IPS-15b (cell line): ENCODE measurements around the gene KANK3.
"Not testable (repeated sequence)": the region's sequence is repeated elsewhere in the genome, so short reads cannot be mapped to it uniquely, and the experiment has no call there.

Experiments used
- H3K27me3 ChIP-seq: one replicate; pipeline ENCODE4 v1.6.1; 2013; ENCODE audit warnings: low read length; ENCODE audit not compliant: control insufficient read depth, insufficient read depth
- H3K36me3 ChIP-seq: one replicate; pipeline ENCODE4 v1.6.1; 2013; ENCODE audit warnings: low read length; ENCODE audit not compliant: control insufficient read depth, insufficient read depth
- H3K4me1 ChIP-seq: one replicate; pipeline ENCODE4 v1.6.1; 2013; ENCODE audit warnings: mild to moderate bottlenecking, low read length; ENCODE audit not compliant: control insufficient read depth, insufficient read depth
- H3K4me3 ChIP-seq: one replicate; pipeline ENCODE4 v1.5.1; 2013; ENCODE audit warnings: low read depth, low read length
- H3K9ac ChIP-seq: one replicate; pipeline ENCODE4 v1.6.1; 2013; ENCODE audit warnings: low read depth, mild to moderate bottlenecking, low read length
- H3K9me3 ChIP-seq: one replicate; pipeline ENCODE4 v1.6.1; 2013; ENCODE audit warnings: mild to moderate bottlenecking, low read length; ENCODE audit not compliant: control insufficient read depth, insufficient read depth

KANK3 gene

DNA sequence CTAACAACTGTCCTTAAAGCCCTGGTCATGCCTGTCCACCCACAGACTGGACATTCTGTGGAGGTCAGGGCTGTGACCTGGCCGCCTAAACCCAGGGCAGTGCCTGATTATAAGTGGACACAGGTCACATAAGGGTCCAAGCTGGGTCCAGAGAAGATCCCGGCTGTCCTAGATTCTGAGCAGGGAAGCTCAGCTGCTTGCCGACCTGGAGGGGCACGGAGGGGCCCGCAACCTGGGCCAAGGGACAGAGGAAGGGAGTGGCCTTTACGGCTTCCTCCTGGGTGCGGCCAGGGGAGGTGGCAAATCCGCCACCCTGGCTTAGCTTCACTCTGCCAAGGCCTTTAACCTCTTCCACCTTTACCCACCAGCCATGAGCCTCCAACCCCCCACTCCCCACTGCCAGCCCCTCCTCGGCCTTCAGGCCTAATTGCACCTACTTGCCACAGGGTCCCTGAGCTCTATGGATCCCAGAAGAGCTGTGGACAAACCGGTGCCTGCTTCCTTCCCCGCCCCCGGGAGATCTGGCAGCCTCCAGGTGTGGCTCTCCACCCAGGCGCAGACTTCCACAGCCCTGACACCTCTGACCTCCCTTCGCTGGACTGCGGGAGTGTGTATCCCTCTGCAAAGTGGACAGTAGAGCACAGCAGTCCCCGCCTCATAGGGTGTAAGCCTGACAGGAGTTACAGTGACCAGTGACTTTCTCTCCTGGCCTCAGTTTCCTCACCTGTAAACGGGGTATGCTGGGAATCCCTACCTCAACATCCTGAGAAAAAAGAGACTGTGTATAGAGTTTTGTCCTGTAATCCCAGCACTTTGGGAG, 36.6 kb downstream of the KANK3 start:
- no peaks in the 10 kb centered on the region for H3K4me1 ChIP-seq
- H3K27me3 ChIP-seq = no peaks in the 10 kb centered on the region
- no peaks in the 10 kb centered on the region for H3K9me3 ChIP-seq
- no peak overlapping the region for H3K4me3 ChIP-seq
- no peak overlapping the region for H3K9ac ChIP-seq
- H3K36me3 ChIP-seq = peaks cover 26% of the 10 kb centered on the region

DNA sequence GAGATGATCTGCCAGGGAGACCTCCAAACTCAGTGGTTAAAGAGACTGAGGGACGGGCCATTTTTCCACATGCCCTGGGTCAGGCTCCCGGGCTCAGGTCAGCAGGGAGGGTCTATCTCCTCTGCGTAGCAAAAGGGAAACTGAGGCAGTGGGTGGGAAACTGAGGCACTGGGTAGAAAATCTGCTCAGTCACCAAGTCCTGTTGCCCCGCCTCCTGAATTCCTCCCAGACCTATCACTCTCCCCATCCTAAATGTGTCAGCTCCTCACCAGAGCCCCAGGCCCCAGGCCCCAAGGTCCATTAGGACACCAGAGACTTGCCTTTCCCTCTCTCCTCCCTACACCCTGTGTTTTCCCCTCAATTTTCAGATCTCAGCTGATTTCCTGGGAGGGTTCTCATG, 37.3 kb downstream of the KANK3 start:
- Histone ChIP-seq H3K4me3 (no peak overlapping the region), H3K9me3 (no peaks in the 10 kb centered on the region), H3K4me1 (no peaks in the 10 kb centered on the region), H3K36me3 (peaks cover 20% of the 10 kb centered on the region), H3K27me3 (no peaks in the 10 kb centered on the region), H3K9ac (no peak overlapping the region)

DNA sequence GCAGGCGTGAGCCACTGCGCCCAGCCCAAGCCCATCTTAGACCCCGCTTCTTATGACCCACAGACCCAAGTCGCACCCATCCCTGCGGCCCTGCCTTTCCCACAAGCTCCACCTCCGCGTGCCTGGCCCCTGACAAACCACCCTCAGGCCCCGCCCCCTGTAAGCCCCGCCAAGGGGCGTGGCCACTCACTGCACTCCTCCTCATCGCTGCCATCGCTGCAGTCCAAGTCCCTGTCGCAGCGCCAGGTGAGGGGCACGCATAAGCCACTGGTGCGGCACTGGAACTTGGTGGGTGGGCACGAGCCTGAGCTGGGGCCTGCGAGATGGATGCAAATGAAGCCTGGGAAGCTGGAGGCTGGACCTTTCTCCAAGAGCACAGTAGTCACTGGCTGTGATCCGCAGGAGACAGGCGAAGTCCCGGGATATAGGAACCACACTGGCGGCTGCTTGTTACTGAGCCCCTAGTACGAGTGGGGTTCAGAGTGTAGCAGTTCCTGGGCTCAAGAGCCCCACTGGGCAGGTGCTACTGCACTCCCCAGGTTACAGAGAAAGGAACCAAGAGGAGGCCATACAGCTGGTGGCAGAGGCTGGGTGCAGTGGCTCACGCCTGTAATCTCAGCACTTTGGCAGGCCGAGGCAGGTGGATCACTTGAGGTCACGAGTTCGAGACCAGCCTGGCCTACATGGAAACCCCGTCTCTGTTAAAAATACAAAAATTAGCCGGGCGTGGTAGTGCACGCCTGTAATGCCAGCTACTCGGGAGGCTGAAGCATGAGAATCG, 38.0 kb downstream of the KANK3 start:
- H3K9me3 ChIP-seq = no peaks in the 10 kb centered on the region
- H3K27me3 ChIP-seq = no peaks in the 10 kb centered on the region
- no peak overlapping the region for H3K9ac ChIP-seq
- H3K4me3 ChIP-seq = no peak overlapping the region
- H3K4me1 ChIP-seq = no peaks in the 10 kb centered on the region
- H3K36me3 ChIP-seq = peaks cover 15% of the 10 kb centered on the region

DNA sequence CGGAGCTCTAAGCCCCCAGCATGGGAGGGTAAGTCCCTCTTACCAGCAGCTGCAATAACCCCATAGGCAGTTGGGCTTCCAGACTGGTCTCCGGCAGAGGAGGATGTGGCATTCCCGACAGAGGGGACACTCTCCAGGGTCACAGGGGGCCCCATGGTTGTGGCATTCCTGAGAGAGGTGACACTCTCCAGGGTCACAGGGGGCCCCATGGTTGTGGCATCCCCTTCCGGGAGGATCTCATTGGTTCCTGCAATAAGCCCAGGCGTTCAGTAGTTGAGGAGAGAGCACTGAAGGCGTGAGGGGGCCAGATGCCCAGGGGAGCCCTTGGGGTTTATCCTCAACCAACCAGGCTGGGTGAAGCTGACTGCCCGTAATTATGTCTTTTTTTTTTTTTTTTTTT, 40.3 kb downstream of the KANK3 start:
- H3K4me3 ChIP-seq = no peak overlapping the region
- H3K27me3 ChIP-seq = no peaks in the 10 kb centered on the region
- H3K9me3 ChIP-seq = no peaks in the 10 kb centered on the region
- no peak overlapping the region for H3K9ac ChIP-seq
- H3K4me1 ChIP-seq = no peaks in the 10 kb centered on the region
- peaks cover 8% of the 10 kb centered on the region for H3K36me3 ChIP-seq

DNA sequence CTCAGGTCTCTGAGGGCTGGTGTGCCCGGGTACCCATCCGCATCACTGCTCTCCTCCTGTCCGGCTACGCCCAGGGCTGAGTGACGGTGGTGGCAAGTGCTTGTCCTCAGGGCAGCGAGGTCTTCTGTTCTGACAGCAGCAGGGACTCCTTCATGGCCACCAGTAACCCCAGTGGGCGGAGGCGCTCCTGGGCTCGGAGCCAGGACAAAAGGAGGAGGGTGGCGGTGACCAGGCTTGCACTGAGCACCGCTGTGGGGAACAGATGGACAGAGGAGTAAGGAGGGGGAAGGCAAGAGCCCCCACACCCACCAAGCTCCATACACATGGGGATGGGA, 40.7 kb downstream of the KANK3 start:
- H3K9me3 ChIP-seq = no peaks in the 10 kb centered on the region
- no peak overlapping the region for H3K4me3 ChIP-seq
- H3K27me3 ChIP-seq = no peaks in the 10 kb centered on the region
- H3K9ac ChIP-seq = no peak overlapping the region
- H3K36me3 ChIP-seq = peaks cover 8% of the 10 kb centered on the region
- H3K4me1 ChIP-seq = no peaks in the 10 kb centered on the region

DNA sequence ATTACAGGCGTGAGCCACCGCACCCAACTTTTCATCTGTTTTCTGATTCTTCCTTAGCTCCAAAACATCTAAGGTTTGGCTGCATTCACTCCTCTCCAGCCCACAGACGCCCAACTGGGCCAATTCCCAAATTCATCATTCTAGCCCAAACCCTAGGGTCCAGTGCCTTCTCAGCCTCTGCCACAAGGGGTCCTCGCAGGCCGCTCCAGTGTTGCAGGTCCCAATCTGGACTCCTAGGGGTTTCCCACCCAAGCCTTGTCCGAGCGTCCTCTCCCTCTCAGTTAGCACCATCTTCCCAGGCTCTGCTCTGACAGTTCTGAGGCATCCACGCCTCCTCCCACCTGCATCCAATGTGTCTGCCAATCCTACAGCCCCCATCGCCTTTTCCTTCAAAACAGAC, 51.7 kb downstream of the KANK3 start:
- H3K9ac ChIP-seq, H3K4me1 ChIP-seq, H3K36me3 ChIP-seq, H3K27me3 ChIP-seq, H3K9me3 ChIP-seq, H3K4me3 ChIP-seq: not testable (repeated sequence)

DNA sequence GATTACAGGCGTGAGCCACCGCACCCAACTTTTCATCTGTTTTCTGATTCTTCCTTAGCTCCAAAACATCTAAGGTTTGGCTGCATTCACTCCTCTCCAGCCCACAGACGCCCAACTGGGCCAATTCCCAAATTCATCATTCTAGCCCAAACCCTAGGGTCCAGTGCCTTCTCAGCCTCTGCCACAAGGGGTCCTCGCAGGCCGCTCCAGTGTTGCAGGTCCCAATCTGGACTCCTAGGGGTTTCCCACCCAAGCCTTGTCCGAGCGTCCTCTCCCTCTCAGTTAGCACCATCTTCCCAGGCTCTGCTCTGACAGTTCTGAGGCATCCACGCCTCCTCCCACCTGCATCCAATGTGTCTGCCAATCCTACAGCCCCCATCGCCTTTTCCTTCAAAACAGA, 66.6 kb downstream of the KANK3 start:
- H3K9me3 ChIP-seq, H3K36me3 ChIP-seq, H3K4me1 ChIP-seq, H3K27me3 ChIP-seq, H3K4me3 ChIP-seq, H3K9ac ChIP-seq: not testable (repeated sequence)
